Loucy (cell line): ENCODE measurements around the gene MZF1.
A peak's percentile ranks its signal among the peaks of the same experiment; 100 is the strongest.

Source experiments
- H2AFZ ChIP-seq: fragments of 200-600 bp; sonication (generic); 2 replicates; pipeline ENCODE4 v1.6.0; 2016; ENCODE audit warnings: antibody characterized with exemption, mild to moderate bottlenecking, low read length, moderate library complexity
- H3F3A ChIP-seq: fragments of 200-600 bp; 2 replicates; pipeline ENCODE4 v1.6.0; 2016; ENCODE audit warnings: antibody characterized with exemption, low read depth, mild to moderate bottlenecking
- H3K27me3 ChIP-seq: fragments of 200-600 bp; sonication (generic); 2 replicates; pipeline ENCODE4 v1.6.1; 2014; ENCODE audit warnings: low read length, mild to moderate bottlenecking; ENCODE audit not compliant: insufficient read depth, poor library complexity, severe bottlenecking
- H3K36me3 ChIP-seq: fragments of 200-600 bp; sonication (generic); 2 replicates; pipeline ENCODE4 v1.6.1; 2016; ENCODE audit warnings: low read length; ENCODE audit not compliant: insufficient read depth
- H3K4me1 ChIP-seq: fragments of 200-600 bp; sonication (generic); 2 replicates; pipeline ENCODE4 v1.5.1; 2014; ENCODE audit warnings: low read length, mild to moderate bottlenecking; ENCODE audit not compliant: insufficient read depth, poor library complexity, severe bottlenecking
- H3K4me2 ChIP-seq: fragments of 200-600 bp; sonication (generic); 2 replicates; pipeline ENCODE4 v1.6.0; 2014; ENCODE audit warnings: antibody characterized with exemption, low read length, low read depth, mild to moderate bottlenecking; ENCODE audit not compliant: poor library complexity, severe bottlenecking
- H3K4me3 ChIP-seq: fragments of 200-600 bp; sonication (generic); 2 replicates; pipeline ENCODE4 v1.5.1; 2014; ENCODE audit warnings: low read length, mild to moderate bottlenecking, mixed read lengths; ENCODE audit not compliant: poor library complexity, severe bottlenecking
- H3K79me2 ChIP-seq: fragments of 200-600 bp; sonication (generic); 2 replicates; pipeline ENCODE4 v1.6.1; 2014; ENCODE audit warnings: low read length; ENCODE audit not compliant: insufficient read depth
- H3K9ac ChIP-seq: fragments of 200-600 bp; sonication (generic); 2 replicates; pipeline ENCODE4 v1.6.0; 2014; ENCODE audit warnings: mild to moderate bottlenecking, low read depth, low read length, moderate library complexity; ENCODE audit not compliant: poor library complexity, severe bottlenecking
- H3K9me2 ChIP-seq: fragments of 200-600 bp; sonication (generic); replicated peaks from 2 replicates; pipeline ENCODE4 v1.6.1; 2016; ENCODE audit warnings: low read depth, low read length, mixed read lengths
- H3K9me3 ChIP-seq: fragments of 200-600 bp; sonication (generic); 2 replicates; pipeline ENCODE4 v1.6.1; 2014; ENCODE audit warnings: mild to moderate bottlenecking, antibody characterized with exemption, low read length, low read depth; ENCODE audit not compliant: insufficient read depth
- H4K20me1 ChIP-seq: fragments of 200-600 bp; sonication (generic); 2 replicates; pipeline ENCODE4 v1.6.0; 2014; ENCODE audit warnings: antibody characterized with exemption, low read length, mild to moderate bottlenecking; ENCODE audit not compliant: insufficient read depth, poor library complexity, severe bottlenecking
- CTCF ChIP-seq: fragments of 200-600 bp; sonication (generic); conservative IDR thresholded peaks from 2 replicates; pipeline ENCODE4 v1.5.1; 2014; ENCODE audit warnings: mild to moderate bottlenecking, antibody characterized with exemption, low read length
- EZH2phosphoT487 ChIP-seq: fragments of 200-600 bp; IDR thresholded peaks from 2 replicates; pipeline ENCODE4 v1.6.1; 2018; ENCODE audit warnings: antibody characterized with exemption, mild to moderate bottlenecking, moderate library complexity, borderline replicate concordance

Gene MZF1

GRCh38 chr19:58550362-58551122 lies 22.6 kb downstream of the MZF1 start:
- H3K9me3 ChIP-seq, result no peaks in the 10 kb centered on the region

GRCh38 chr19:58549664-58550361 lies 23.3 kb downstream of the MZF1 start:
- peaks cover 92% of the 10 kb centered on the region for H4K20me1 ChIP-seq
- H3F3A ChIP-seq, result peaks cover 20% of the 10 kb centered on the region; the same call in 1 of the 2 replicates
- H3K9me3 ChIP-seq, result no peaks in the 10 kb centered on the region
- peak overlapping the region; percentile 35 for H3K4me2 ChIP-seq
- H3K4me3 ChIP-seq, result no peak overlapping the region
- peaks cover 37% of the 10 kb centered on the region for H3K4me1 ChIP-seq
- H3K9me2 ChIP-seq, result no peaks in the 10 kb centered on the region
- no peak overlapping the region for H3K9ac ChIP-seq
- H3K36me3 ChIP-seq, result peaks cover 70% of the 10 kb centered on the region
- H3K79me2 ChIP-seq, result peaks cover 96% of the 10 kb centered on the region
- H2AFZ ChIP-seq, result no peak overlapping the region
- TF ChIP-seq EZH2phosphoT487, result no peak
- no peak for TF ChIP-seq CTCF
- no peaks in the 10 kb centered on the region for H3K27me3 ChIP-seq

More at GRCh38 chr19:58550362-58551122, 22.6 kb downstream of the MZF1 start:
- peaks cover 37% of the 10 kb centered on the region for H3K4me1 ChIP-seq
- H4K20me1 ChIP-seq, result peaks cover 88% of the 10 kb centered on the region
- no peak overlapping the region for H3K9ac ChIP-seq
- H3F3A ChIP-seq, result peaks cover 25% of the 10 kb centered on the region; the same call in 1 of the 2 replicates
- TF ChIP-seq EZH2phosphoT487, result no peak
- TF ChIP-seq CTCF, result no peak
- H2AFZ ChIP-seq, result no peak overlapping the region
- no peak overlapping the region for H3K4me3 ChIP-seq
- H3K4me2 ChIP-seq, result no peak overlapping the region
- peaks cover 68% of the 10 kb centered on the region for H3K36me3 ChIP-seq
- H3K79me2 ChIP-seq, result peaks cover 92% of the 10 kb centered on the region
- no peaks in the 10 kb centered on the region for H3K27me3 ChIP-seq
- H3K9me2 ChIP-seq, result no peaks in the 10 kb centered on the region

- peaks cover 33% of the 10 kb centered on the region for H3K4me1 ChIP-seq
- H3K9ac ChIP-seq, result no peak overlapping the region
- no peak overlapping the region for H3K4me3 ChIP-seq
- peaks cover 94% of the 10 kb centered on the region for H3K79me2 ChIP-seq
- H3K27me3 ChIP-seq, result no peaks in the 10 kb centered on the region
- no peaks in the 10 kb centered on the region for H3K9me2 ChIP-seq
- H3K9me3 ChIP-seq, result no peaks in the 10 kb centered on the region
- TF ChIP-seq CTCF, result no peak
- no peak for TF ChIP-seq EZH2phosphoT487
- no peak overlapping the region for H2AFZ ChIP-seq
- H3F3A ChIP-seq, result peaks cover 15% of the 10 kb centered on the region; the same call in 1 of the 2 replicates
- H3K36me3 ChIP-seq, result peaks cover 70% of the 10 kb centered on the region
- peaks cover 87% of the 10 kb centered on the region for H4K20me1 ChIP-seq
- peak overlapping the region; percentile 35 for H3K4me2 ChIP-seq
Observed at GRCh38 chr19:58548859-58549663, 24.1 kb downstream of the MZF1 start.
